Neuron (in vitro differentiated cells): ENCODE results near the gene TAF1B.
A peak's percentile ranks its signal among the peaks of the same experiment; 100 is the strongest.

Source experiments
- H2AFZ ChIP-seq: one replicate; pipeline ENCODE4 v1.6.1; 2013; ENCODE audit warnings: low read depth, mild to moderate bottlenecking, inconsistent platforms, low read length, moderate library complexity
- H3K27me3 ChIP-seq: one replicate; pipeline ENCODE4 v1.6.1; 2013; ENCODE audit warnings: low read length; ENCODE audit not compliant: insufficient read depth
- H3K36me3 ChIP-seq: one replicate; pipeline ENCODE4 v1.6.1; 2013; ENCODE audit warnings: low read length; ENCODE audit not compliant: insufficient read depth
- H3K4me1 ChIP-seq: one replicate; pipeline ENCODE4 v1.6.1; 2013; ENCODE audit warnings: low read length; ENCODE audit not compliant: insufficient read depth
- H3K4me3 ChIP-seq: 2 replicates; pipeline ENCODE4 v1.5.1; 2013; ENCODE audit warnings: mild to moderate bottlenecking, low read length, moderate library complexity
- H3K9me3 ChIP-seq: one replicate; pipeline ENCODE4 v1.6.1; 2013; ENCODE audit warnings: low read length

The TAF1B gene

DNA sequence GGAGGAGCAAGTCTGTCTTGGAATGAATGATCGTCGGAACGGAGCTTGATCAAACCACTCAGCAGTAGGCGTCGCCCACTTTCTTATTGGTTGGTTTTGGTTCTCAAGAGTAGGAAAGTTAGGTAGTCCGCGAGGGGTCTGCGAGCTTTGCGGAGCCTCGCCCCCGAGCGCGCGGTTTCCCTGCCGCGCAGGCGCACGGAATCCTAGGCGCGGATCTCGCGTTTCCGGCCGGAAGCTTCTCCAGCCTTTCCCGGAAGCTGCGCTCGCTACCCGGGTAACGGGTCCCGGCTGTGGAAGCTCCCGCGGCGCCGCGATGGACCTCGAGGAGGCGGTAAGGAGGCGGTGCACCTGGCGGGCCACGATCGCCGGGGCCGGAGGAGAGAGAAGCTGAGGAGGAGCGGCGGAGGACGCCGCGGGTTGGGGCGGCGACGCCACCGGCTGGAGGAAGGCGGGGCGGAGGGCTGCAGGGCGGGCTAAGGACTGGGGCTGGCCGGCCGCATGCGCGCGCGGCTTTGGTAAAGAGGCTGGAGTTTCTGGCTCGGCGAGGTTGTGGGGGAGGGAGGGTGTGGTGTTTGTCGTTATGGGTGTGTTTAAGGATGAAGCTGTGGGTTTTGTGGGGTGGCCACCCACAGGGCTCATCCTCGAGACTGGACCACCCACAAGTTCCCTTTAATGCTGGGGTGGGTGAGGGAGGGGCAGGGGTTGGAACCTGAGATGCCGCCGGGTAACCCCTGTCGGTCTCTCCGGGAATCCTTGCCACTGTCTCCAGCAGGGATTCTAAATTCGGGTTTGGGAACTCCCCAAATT lies at the start of gene TAF1B:
Gene TAF1B, plus strand, starts transcription at position 246 of the 807 bp plus-strand sequence. Its CDS starts 68 bp downstream, at position 314.
- Histone ChIP-seq H3K9me3 (no peaks in the 10 kb centered on the region), H3K36me3 (peaks cover 17% of the 10 kb centered on the region), H3K4me3 (peak within 1 kb of the TSS; percentile 75), H2AFZ (peak within 1 kb of the TSS; percentile 97), H3K27me3 (no peaks in the 10 kb centered on the region), H3K4me1 (peaks cover 5% of the 10 kb centered on the region)

DNA sequence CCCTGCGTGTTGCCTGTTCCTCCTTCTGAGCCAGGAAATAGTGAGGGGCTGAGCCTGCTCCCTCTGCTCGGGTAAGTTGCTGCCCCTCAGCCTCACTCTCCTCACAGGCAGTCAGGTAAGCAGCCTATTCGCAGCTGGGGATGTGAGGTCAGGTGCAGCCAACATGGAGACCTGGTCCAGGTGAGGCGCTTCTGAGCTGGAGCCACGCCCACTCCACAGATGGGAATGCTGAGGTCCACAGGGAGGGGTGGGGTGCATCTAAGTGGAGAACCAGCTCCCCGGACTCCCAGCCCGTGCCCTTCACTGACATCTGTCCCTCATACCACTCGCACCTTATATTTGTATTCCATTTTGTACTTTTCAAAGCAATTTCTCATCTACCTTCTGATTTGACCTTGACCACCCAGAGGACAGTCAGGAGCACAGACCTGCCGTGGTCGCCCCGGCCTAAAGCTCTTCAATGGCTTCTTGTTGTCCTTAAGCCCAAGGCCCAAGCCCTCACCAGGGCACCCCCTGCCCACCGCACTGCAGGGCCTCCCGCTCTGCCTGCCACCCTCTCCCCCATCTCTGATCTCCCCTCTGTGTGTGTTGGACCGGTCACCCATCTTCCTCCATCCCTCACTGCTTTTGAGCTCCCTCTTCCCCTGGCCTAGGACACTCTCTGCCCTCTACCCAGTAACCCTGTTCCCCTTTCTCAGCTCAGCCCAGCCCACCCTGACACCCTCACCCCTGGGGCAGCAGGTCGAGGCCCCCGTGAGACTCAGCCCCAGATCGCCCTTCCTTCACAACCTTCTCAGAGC lies 49.2 kb upstream of the TAF1B start:
- Histone ChIP-seq H2AFZ (no peak overlapping the region), H3K9me3 (no peaks in the 10 kb centered on the region), H3K4me1 (peaks cover 4% of the 10 kb centered on the region), H3K4me3 (no peak overlapping the region), H3K27me3 (no peaks in the 10 kb centered on the region), H3K36me3 (no peaks in the 10 kb centered on the region)

DNA sequence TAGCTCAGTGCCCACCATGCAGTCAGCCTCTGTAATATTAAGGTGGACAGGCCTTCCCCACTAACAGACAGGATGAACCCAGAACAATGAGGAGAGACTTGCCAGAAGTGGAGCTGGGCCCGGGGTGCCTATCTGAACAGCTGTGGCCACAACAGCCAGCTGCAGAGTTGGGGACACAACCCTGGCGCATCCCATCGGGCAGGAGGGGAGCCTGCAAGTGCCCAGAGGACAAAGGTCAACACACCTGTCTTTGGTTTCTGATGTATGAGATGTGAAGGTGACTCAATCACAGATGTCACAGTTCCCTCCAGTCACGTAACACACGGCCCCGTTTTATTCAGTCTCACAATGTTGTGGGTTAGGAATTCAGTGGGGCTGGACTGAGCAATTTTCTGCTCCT lies 48.2 kb upstream of the TAF1B start:
- no peaks in the 10 kb centered on the region for H3K36me3 ChIP-seq
- H2AFZ ChIP-seq: no peak overlapping the region
- H3K4me3 ChIP-seq: no peak overlapping the region
- H3K4me1 ChIP-seq: peaks cover 4% of the 10 kb centered on the region
- no peaks in the 10 kb centered on the region for H3K9me3 ChIP-seq
- H3K27me3 ChIP-seq: no peaks in the 10 kb centered on the region

DNA sequence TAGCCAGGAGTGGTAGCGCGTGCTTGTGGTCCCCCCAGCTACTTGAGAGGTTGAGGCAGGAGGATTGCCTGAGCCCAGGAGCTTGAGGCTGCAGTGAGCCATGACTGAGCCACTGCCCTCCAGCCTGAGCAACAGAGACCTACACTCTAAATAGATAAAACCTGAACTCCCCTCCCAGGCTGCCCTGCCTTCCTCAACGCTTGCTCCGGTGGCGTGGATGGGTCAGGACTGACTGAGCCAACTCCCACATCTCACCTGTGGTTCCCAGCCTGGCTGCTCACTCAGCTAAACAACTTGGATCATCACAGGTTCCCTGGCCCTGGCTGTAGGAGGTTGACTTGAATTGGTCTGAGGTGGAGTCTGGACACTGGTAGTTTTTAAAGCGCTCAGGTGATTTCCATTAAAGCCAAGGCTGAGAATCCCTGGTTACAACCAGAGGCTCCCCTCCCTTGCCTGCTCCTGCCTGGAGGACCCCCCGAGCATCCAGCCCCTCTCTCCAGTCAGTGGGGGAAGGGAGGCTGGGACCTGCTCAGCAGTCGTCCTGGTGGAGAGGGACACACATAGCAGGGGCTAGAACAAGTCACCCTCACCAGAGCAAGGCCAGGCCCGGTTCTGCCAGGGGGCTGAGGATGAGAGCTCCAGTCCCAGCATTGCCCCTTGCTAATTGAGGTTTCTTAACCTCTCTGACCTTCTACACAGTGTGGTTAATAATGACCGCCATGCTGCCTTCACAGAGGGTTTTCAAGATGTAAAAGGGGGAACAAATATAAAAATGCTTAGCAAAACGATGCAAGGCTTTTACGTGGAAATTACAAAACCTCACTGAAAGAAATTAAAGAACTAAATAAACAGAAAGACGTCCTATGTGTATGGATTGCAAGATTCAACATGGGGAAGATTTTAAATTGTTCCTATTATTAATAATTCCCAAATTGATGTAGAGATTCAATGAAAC lies 46.9 kb upstream of the TAF1B start:
- Histone ChIP-seq H3K27me3 (peaks cover 2% of the 10 kb centered on the region), H3K4me1 (peaks cover 4% of the 10 kb centered on the region)

DNA sequence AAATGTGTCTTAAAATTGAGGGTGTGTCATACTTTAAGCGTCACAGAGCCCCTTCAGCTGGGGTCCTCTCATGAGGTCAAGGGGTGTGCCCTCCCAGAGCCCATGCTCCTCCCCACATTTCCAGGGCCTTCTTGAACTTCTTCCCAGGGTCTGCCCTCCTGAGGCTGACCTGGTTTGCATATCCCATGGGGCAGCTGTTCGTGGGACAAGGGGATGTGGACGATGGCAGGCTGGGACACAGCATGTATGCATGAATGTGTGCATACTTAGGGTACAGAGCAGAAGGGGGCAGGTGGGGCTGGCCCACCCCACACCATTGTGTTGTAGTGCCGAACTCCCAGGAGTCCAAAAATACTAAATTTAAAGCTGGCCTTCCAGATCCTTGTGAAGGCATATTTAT lies 46.2 kb upstream of the TAF1B start:
- no peaks in the 10 kb centered on the region for H3K36me3 ChIP-seq
- H3K4me3 ChIP-seq: no peak overlapping the region
- peaks cover 6% of the 10 kb centered on the region for H3K27me3 ChIP-seq
- H3K9me3 ChIP-seq: no peaks in the 10 kb centered on the region
- H2AFZ ChIP-seq: no peak overlapping the region
- peaks cover 7% of the 10 kb centered on the region for H3K4me1 ChIP-seq

More for the DNA sequence above, 46.9 kb upstream of the TAF1B start:
- no peak overlapping the region for H2AFZ ChIP-seq
- H3K4me3 ChIP-seq: no peak overlapping the region
- no peaks in the 10 kb centered on the region for H3K9me3 ChIP-seq
- no peaks in the 10 kb centered on the region for H3K36me3 ChIP-seq

DNA sequence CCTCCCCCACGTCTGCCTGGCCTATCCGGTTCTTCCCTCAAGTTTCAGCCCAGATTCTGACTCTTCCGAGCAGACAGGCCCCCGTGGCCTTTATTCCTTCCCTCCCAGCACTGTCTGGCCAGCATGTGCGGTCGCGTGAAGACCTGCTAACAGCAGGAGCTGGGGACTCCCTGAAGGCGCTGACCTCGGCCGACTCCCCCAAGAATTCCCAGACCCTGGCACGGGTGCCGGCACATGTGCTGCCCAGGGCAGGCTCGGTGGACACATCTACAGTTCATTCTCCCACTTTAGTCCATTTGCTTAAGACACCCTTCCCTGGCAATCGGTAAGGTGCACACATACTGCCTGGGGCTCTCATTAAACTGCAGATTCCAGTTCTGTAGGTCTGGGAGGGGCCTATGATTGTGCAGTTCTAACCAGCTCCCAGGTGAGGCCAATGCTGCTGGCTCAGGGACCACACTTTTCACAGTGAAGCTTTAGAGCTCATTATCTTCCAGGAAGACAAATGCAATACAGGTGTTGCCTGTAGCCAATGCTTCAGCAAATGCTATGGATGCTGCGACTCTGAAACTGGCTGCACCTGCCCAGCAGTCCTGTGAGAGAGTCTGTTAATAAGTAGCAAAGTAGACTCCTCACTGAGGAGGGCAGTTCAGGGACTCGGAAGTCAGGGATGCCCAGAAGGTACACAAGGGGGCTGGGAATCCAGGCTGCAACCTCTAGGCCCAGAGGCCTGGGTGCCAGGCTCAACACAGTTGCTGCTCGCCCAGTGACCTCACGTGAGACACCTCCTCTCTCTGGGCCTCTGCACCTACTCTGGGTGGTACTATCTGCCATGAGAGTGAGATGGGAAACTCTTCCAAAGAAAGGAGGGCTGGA lies 45.4 kb upstream of the TAF1B start:
- H3K27me3 ChIP-seq: peaks cover 10% of the 10 kb centered on the region
- no peaks in the 10 kb centered on the region for H3K36me3 ChIP-seq
- H3K4me3 ChIP-seq: no peak overlapping the region
- H3K4me1 ChIP-seq: peaks cover 7% of the 10 kb centered on the region
- H3K9me3 ChIP-seq: no peaks in the 10 kb centered on the region
- H2AFZ ChIP-seq: no peak overlapping the region

DNA sequence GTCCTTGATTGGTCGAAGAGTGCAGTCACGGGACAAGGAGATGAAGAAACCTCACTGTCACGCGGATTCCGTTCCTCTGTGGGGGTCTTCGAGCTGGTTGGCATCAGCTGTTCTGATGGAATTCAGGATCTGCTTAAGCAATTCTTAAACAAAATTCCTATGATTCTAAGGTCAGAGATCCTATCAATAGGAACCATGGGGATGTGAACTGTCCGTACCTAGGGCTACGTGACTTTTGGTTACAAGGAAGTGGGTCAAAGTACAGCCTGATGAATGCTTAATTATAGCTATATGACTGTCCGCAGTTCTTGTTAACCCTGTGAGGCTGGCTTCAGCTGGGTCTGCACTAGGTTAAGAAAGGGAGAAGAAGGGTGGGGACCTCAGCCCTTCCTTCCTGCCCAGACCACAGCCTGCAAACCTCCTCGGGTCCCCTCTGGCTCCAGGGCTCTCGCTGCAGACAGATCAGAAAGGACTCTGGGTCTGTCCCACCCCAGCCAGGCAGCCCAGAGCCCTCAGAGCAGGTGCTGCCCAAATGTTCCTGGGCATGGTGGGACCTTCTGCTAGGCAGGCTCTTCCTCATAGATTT lies 44.2 kb upstream of the TAF1B start:
- Histone ChIP-seq H3K4me3 (no peak overlapping the region), H3K9me3 (no peaks in the 10 kb centered on the region), H3K27me3 (peaks cover 10% of the 10 kb centered on the region), H2AFZ (no peak overlapping the region), H3K36me3 (no peaks in the 10 kb centered on the region), H3K4me1 (peaks cover 10% of the 10 kb centered on the region)

DNA sequence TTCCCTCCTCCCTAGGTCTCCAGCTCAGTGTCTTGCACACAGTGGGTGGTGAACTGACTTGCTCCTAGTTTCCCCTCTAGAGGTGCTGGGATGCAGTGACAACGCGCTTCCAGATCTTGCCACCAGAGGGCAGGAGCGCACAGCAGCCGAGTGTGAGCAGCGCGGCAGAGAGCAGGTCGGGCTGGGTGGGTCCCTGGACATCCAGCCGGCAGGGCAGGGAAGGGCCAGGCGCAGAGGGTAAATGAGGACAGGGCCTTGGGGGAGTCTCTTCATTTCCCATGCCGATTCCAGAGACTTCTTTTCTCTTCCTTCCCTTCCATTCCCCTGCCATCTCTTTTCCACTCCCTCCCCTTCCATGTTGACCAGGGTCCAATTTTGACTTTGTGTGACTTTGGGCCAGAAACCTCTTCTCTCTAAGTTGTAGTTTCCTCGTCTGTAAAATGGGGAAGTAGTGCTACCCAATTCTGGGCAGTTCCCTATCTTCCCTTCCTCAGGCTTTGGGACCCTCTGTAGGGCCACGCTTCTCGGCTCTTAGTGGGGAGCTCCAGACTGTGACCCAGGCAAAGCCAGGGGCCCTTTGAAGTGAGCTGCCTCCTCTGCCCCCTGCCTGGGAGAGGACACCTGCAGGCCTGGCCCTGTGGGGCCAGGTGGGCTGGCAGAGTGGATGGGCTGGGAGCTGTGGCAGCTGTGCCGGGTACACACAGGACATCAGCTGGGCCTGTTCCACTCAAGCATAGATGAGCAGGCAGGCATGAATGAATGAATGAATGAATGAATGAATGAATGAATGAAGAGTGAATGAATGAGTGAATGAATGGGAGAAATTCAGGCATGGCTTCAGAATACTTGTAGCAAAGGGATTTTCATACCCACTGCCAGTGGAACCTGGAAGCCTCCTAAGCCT lies 43.3 kb upstream of the TAF1B start:
- Histone ChIP-seq H3K36me3 (no peaks in the 10 kb centered on the region), H3K4me1 (peaks cover 10% of the 10 kb centered on the region)

GRCh38 chr2:9800639-9800974 lies 42.7 kb upstream of the TAF1B start:
- no peaks in the 10 kb centered on the region for H3K9me3 ChIP-seq
- H3K4me3 ChIP-seq: no peak overlapping the region
- H3K27me3 ChIP-seq: peaks cover 10% of the 10 kb centered on the region
- H2AFZ ChIP-seq: no peak overlapping the region
- no peaks in the 10 kb centered on the region for H3K36me3 ChIP-seq
- H3K4me1 ChIP-seq: peaks cover 10% of the 10 kb centered on the region

More for the DNA sequence above, 43.3 kb upstream of the TAF1B start:
- Histone ChIP-seq H3K27me3 (peaks cover 10% of the 10 kb centered on the region), H2AFZ (no peak overlapping the region), H3K4me3 (no peak overlapping the region), H3K9me3 (no peaks in the 10 kb centered on the region)

- Histone ChIP-seq H3K27me3 (peaks cover 10% of the 10 kb centered on the region), H3K36me3 (no peaks in the 10 kb centered on the region), H3K9me3 (no peaks in the 10 kb centered on the region), H2AFZ (no peak overlapping the region), H3K4me1 (peaks cover 10% of the 10 kb centered on the region), H3K4me3 (no peak overlapping the region)
These were observed 42.1 kb upstream of the TAF1B start for GRCh38 chr2:9800975-9801726.

- H3K27me3 ChIP-seq: peaks cover 15% of the 10 kb centered on the region
- no peaks in the 10 kb centered on the region for H3K36me3 ChIP-seq
- no peaks in the 10 kb centered on the region for H3K9me3 ChIP-seq
- no peak overlapping the region for H2AFZ ChIP-seq
- no peak overlapping the region for H3K4me3 ChIP-seq
- peaks cover 6% of the 10 kb centered on the region for H3K4me1 ChIP-seq
These were observed 40.7 kb upstream of the TAF1B start for GRCh38 chr2:9802576-9802993.
